Skeletal muscle tissue (tissue), 5 donors: ENCODE results near the gene SKIC2. TPM values are rescaled to one million over a fixed set of nuclear protein-coding genes. Genes with fewer than 3 reads are reported as not detected.
"Not testable (repeated sequence)": the region's sequence is repeated elsewhere in the genome, so short reads cannot be mapped to it uniquely, and the experiment has no call there.

Experiments used
- H3K27ac ChIP-seq: one replicate; pipeline ENCODE4 v1.7.0; 2013; ENCODE audit warnings: mild to moderate bottlenecking, low read depth, low read length, inconsistent platforms
- H3K27me3 ChIP-seq, 3 donors: one replicate each; pipeline ENCODE4 v1.7.0; 2013; ENCODE audit warnings: low read length in 3 of 3; ENCODE audit not compliant: control insufficient read depth in 3 of 3, insufficient read depth in 3 of 3
- H3K36me3 ChIP-seq, 3 donors: one replicate each; pipeline ENCODE4 v1.7.0; 2013; ENCODE audit warnings: low read length in 3 of 3; ENCODE audit not compliant: control insufficient read depth in 3 of 3, insufficient read depth in 3 of 3
- H3K4me1 ChIP-seq, 3 donors: one replicate each; pipeline ENCODE4 v1.7.0; 2013; ENCODE audit warnings: low read length in 3 of 3, mild to moderate bottlenecking in 3 of 3; ENCODE audit not compliant: control insufficient read depth in 3 of 3, insufficient read depth in 3 of 3
- H3K4me3 ChIP-seq, 3 donors: one replicate each; pipeline ENCODE4 v1.7.0; 2013; ENCODE audit warnings: low read length in 3 of 3
- H3K9ac ChIP-seq, 3 donors: one replicate each; pipeline ENCODE4 v1.7.0; 2013; ENCODE audit warnings: low read length in 3 of 3, mild to moderate bottlenecking in 3 of 3, moderate library complexity in 2 of 3, low read depth in 1 of 3
- H3K9me3 ChIP-seq, 3 donors: one replicate each; pipeline ENCODE4 v1.7.0; 2013; ENCODE audit warnings: low read length in 3 of 3; ENCODE audit not compliant: control insufficient read depth in 3 of 3
- small RNA-seq: library from RNA; depleted of rRNA; stranded (forward); fragments of <200 nt; gene quantifications from one replicate; pipeline ENCODE3, GENCODE V24; 2014
- total RNA-seq: library from RNA; depleted of rRNA; stranded (reverse); fragments of >200 nt; gene quantifications from one replicate; pipeline ENCODE4 v1.2.3, GENCODE V29; 2014
- donor health status: Osteomylitis.

Gene SKIC2
- total RNA-seq, 1 donor from 2014 or later, result 25.1 TPM

GRCh38 chr6:32009537-32009936 lies 50.6 kb downstream of the SKIC2 start:
- H3K4me3 ChIP-seq, H3K36me3 ChIP-seq, H3K27me3 ChIP-seq, H3K9ac ChIP-seq, H3K27ac ChIP-seq, H3K9me3 ChIP-seq, H3K4me1 ChIP-seq: not testable (repeated sequence)

- H3K9ac ChIP-seq, H3K27me3 ChIP-seq: not testable (repeated sequence)
Observed at GRCh38 chr6:32010856-32011530, 52.0 kb downstream of the SKIC2 start.

GRCh38 chr6:32012941-32013617 lies 54.1 kb downstream of the SKIC2 start:
- not testable (repeated sequence) for H3K27ac ChIP-seq, H3K9me3 ChIP-seq, H3K4me3 ChIP-seq, H3K36me3 ChIP-seq, H3K9ac ChIP-seq, H3K4me1 ChIP-seq, H3K27me3 ChIP-seq

More at GRCh38 chr6:32010856-32011530, 52.0 kb downstream of the SKIC2 start:
- not testable (repeated sequence) for H3K9me3 ChIP-seq, H3K4me1 ChIP-seq, H3K4me3 ChIP-seq, H3K36me3 ChIP-seq, H3K27ac ChIP-seq

GRCh38 chr6:32013738-32014137 lies 54.8 kb downstream of the SKIC2 start:
- not testable (repeated sequence) for H3K27me3 ChIP-seq, H3K27ac ChIP-seq, H3K9ac ChIP-seq, H3K9me3 ChIP-seq, H3K4me3 ChIP-seq, H3K4me1 ChIP-seq, H3K36me3 ChIP-seq

GRCh38 chr6:32014547-32014946 lies 55.6 kb downstream of the SKIC2 start, which contains the start of gene C4B:
Gene C4B, plus strand, starts transcription at chr6:32014795. Its CDS starts 51 bp downstream, at chr6:32014846.
- not testable (repeated sequence) for H3K4me3 ChIP-seq, H3K36me3 ChIP-seq, H3K4me1 ChIP-seq, H3K27me3 ChIP-seq, H3K27ac ChIP-seq, H3K9ac ChIP-seq, H3K9me3 ChIP-seq

Small RNA genes lying within 50 kb of the gene (small RNA-seq; reads per million reads assigned to genes)
- not detected for gene AL645922.1

Other genes starting within 250 kb of the SKIC2 start
- not detected for gene LY6G6D, start 243.8 kb upstream of the SKIC2 start, total RNA-seq
- gene LY6G6C, start 237.4 kb upstream of the SKIC2 start, total RNA-seq, result not detected
- 0.52 TPM for gene MPIG6B, start 235.8 kb upstream of the SKIC2 start, total RNA-seq
- gene DDAH2, start 229.9 kb upstream of the SKIC2 start, total RNA-seq, result 73.1 TPM
- 152 TPM for gene CLIC1, start 222.6 kb upstream of the SKIC2 start, total RNA-seq
- 3.1 TPM for gene MSH5, start 219.2 kb upstream of the SKIC2 start, total RNA-seq
- gene SAPCD1, start 196.5 kb upstream of the SKIC2 start, total RNA-seq, result 1.0 TPM
- 1.0 TPM for gene VWA7, start 181.8 kb upstream of the SKIC2 start, total RNA-seq
- gene VARS1, start 163.4 kb upstream of the SKIC2 start, total RNA-seq, result 42.3 TPM
- 45.9 TPM for gene LSM2, start 152.2 kb upstream of the SKIC2 start, total RNA-seq
- gene HSPA1L, start 143.9 kb upstream of the SKIC2 start, total RNA-seq, result 5.2 TPM
- 133 TPM for gene HSPA1A, start 143.6 kb upstream of the SKIC2 start, total RNA-seq
- 117 TPM for gene HSPA1B, start 131.4 kb upstream of the SKIC2 start, total RNA-seq
- 23.0 TPM for gene NEU1, start 96.4 kb upstream of the SKIC2 start, total RNA-seq
- gene SLC44A4, start 80.2 kb upstream of the SKIC2 start, total RNA-seq, result 0.52 TPM
- 24.0 TPM for gene EHMT2, start 61.5 kb upstream of the SKIC2 start, total RNA-seq
- 6.3 TPM for gene ZBTB12, start 57.1 kb upstream of the SKIC2 start, total RNA-seq
- gene C2, start 31.5 kb upstream of the SKIC2 start, total RNA-seq, result 8.4 TPM
- gene CFB, start 13.1 kb upstream of the SKIC2 start, total RNA-seq, result 3.7 TPM
- gene NELFE, start 204 bp upstream of the SKIC2 start, total RNA-seq, result 61.6 TPM
- 4.7 TPM for gene DXO, start 13.0 kb downstream of the SKIC2 start, total RNA-seq
- gene C4A, start 22.9 kb downstream of the SKIC2 start, total RNA-seq, result 14.1 TPM
- gene C4B, start 55.6 kb downstream of the SKIC2 start, total RNA-seq, result 18.3 TPM
- not detected for gene CYP21A2, start 79.2 kb downstream of the SKIC2 start, total RNA-seq
- gene TNXB, start 150.2 kb downstream of the SKIC2 start, total RNA-seq, result 130 TPM
- 14.1 TPM for gene ATF6B, start 169.1 kb downstream of the SKIC2 start, total RNA-seq
- 5.7 TPM for gene FKBPL, start 171.1 kb downstream of the SKIC2 start, total RNA-seq
- not detected for gene PRRT1, start 192.8 kb downstream of the SKIC2 start, total RNA-seq
- gene PPT2, start 195.0 kb downstream of the SKIC2 start, total RNA-seq, result 31.3 TPM
- 14.6 TPM for gene EGFL8, start 205.4 kb downstream of the SKIC2 start, total RNA-seq
- 8.4 TPM for gene AGPAT1, start 216.9 kb downstream of the SKIC2 start, total RNA-seq
- gene RNF5, start 219.2 kb downstream of the SKIC2 start, total RNA-seq, result 57.9 TPM
- 0.52 TPM for gene AGER, start 225.1 kb downstream of the SKIC2 start, total RNA-seq
- gene PBX2, start 231.0 kb downstream of the SKIC2 start, total RNA-seq, result 50.1 TPM
- gene GPSM3, start 233.5 kb downstream of the SKIC2 start, total RNA-seq, result 1.6 TPM